HG02642 (cell line): ENCODE data around the gene CCL8.

Experiments
- ATAC-seq: cut with Tn5 transposase; IDR thresholded peaks from one replicate; pipeline ENCODE4 v1.9.1; 2021; ENCODE audit warnings: mild to moderate bottlenecking; ENCODE audit not compliant: unreplicated experiment, poor library complexity

The CCL8 gene

GRCh38 chr17:34319039-34319483 is at the start of gene CCL8:
CCL8 (plus strand) TSS chr17:34319435; CDS start chr17:34319502, 67 bp downstream.
- ATAC-seq: no peak

- ATAC-seq: no peak
Observed at GRCh38 chr17:34269969-34270368, 49.3 kb upstream of the CCL8 start, which contains the start of gene CCL7. CCL7 (plus strand) TSS chr17:34270221; CDS start chr17:34270291, 70 bp downstream.

GRCh38 chr17:34275881-34276280 is 43.4 kb upstream of the CCL8 start:
- no peak for ATAC-seq

GRCh38 chr17:34276826-34277225 is 42.4 kb upstream of the CCL8 start:
- ATAC-seq: no peak

- ATAC-seq: no peak
Observed at GRCh38 chr17:34283571-34283970, 35.7 kb upstream of the CCL8 start.

- no peak for ATAC-seq
Observed at GRCh38 chr17:34285286-34285792, 33.9 kb upstream of the CCL8 start, which contains the start of gene CCL11. CCL11 (plus strand) TSS chr17:34285742; CDS start chr17:34285809, 67 bp downstream.

- ATAC-seq: no peak
Observed at GRCh38 chr17:34287875-34288274, 31.4 kb upstream of the CCL8 start.

- ATAC-seq: no peak
Observed at GRCh38 chr17:34290586-34290985, 28.6 kb upstream of the CCL8 start.

GRCh38 chr17:34291721-34292348 is 27.4 kb upstream of the CCL8 start:
- no peak for ATAC-seq

- no peak for ATAC-seq
Observed at GRCh38 chr17:34299027-34299426, 20.2 kb upstream of the CCL8 start.

GRCh38 chr17:34299956-34300577 is 19.2 kb upstream of the CCL8 start:
- ATAC-seq: no peak

- ATAC-seq: no peak
Observed at GRCh38 chr17:34300652-34301370, 18.4 kb upstream of the CCL8 start.

- ATAC-seq: no peak
Observed at GRCh38 chr17:34301986-34302385, 17.2 kb upstream of the CCL8 start.

GRCh38 chr17:34302636-34303035 is 16.6 kb upstream of the CCL8 start:
- ATAC-seq: no peak

- no peak for ATAC-seq
Observed at GRCh38 chr17:34303606-34304005, 15.6 kb upstream of the CCL8 start.

- no peak for ATAC-seq
Observed at GRCh38 chr17:34305061-34305460, 14.2 kb upstream of the CCL8 start.

GRCh38 chr17:34305606-34306005 is 13.6 kb upstream of the CCL8 start:
- no peak for ATAC-seq

GRCh38 chr17:34306466-34306865 is 12.8 kb upstream of the CCL8 start:
- no peak for ATAC-seq

GRCh38 chr17:34307110-34307509 is 12.1 kb upstream of the CCL8 start:
- no peak for ATAC-seq

GRCh38 chr17:34308371-34308770 is 10.9 kb upstream of the CCL8 start:
- no peak for ATAC-seq

- no peak for ATAC-seq
Observed at GRCh38 chr17:34311291-34311690, 7.9 kb upstream of the CCL8 start.
